ENCODE data around the gene TNS4.

Gene TNS4

DNA sequence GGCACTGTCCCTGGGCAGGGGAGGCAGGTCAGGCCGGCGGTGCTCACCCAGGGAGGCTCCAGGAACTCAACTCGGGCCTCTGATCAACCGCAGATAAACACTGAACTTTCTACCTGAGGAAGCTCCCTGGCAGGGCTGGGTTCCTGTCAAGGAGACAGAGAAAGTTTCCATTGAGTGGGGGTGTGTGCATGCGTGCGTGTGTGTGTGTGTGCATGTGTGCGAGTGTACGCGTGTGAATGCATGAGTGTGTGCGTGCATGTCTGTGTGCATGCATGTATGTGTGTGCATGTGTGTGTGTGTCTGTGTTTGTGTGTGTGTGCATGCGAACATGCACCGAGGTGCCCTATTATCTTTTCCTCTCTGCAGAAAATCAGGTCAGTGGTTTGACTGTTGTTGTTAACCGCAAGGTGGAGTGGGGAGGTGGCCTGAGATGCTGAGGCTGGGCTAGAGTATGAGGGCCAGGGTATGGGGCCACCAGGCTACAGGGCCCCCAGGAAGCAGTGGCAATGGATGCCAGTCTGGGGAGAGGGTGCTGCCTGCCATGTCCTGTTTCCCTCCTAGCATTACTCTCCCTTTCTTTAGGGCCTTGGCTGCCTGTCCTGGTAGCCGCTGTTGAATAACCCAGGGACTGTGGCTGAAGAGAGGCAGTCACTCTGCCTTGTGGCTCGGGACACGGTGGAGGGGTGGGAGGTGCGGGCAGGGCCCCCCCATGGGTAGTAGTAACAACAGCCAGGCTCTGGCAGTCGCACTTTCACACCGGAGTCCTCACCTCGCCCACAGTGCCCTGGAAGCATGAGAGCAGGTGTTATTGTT is 39.8 kb upstream of the TNS4 start:
- Histone ChIP-seq H3K27me3 (replicated peaks; ENCODE audit: control insufficient read depth, insufficient read depth, low read length) (no peaks in the 10 kb centered on the region), H3K4me3 (replicated peaks; ENCODE audit: low read depth, low read length) (no peak overlapping the region), H3K36me3 (ENCODE audit: control insufficient read depth, insufficient read depth, low read length) (no peaks in the 10 kb centered on the region)
- no peak for DNase-seq (ENCODE audit: extremely low read depth, insufficient read length)
- TF ChIP-seq, protein P1, sequence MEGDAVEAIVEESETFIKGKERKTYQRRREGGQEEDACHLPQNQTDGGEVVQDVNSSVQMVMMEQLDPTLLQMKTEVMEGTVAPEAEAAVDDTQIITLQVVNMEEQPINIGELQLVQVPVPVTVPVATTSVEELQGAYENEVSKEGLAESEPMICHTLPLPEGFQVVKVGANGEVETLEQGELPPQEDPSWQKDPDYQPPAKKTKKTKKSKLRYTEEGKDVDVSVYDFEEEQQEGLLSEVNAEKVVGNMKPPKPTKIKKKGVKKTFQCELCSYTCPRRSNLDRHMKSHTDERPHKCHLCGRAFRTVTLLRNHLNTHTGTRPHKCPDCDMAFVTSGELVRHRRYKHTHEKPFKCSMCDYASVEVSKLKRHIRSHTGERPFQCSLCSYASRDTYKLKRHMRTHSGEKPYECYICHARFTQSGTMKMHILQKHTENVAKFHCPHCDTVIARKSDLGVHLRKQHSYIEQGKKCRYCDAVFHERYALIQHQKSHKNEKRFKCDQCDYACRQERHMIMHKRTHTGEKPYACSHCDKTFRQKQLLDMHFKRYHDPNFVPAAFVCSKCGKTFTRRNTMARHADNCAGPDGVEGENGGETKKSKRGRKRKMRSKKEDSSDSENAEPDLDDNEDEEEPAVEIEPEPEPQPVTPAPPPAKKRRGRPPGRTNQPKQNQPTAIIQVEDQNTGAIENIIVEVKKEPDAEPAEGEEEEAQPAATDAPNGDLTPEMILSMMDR (IDR thresholded peaks at IDR 0.05; ENCODE audit: insufficient read depth, low read length, poor library complexity, severe bottlenecking) = no peak

DNA sequence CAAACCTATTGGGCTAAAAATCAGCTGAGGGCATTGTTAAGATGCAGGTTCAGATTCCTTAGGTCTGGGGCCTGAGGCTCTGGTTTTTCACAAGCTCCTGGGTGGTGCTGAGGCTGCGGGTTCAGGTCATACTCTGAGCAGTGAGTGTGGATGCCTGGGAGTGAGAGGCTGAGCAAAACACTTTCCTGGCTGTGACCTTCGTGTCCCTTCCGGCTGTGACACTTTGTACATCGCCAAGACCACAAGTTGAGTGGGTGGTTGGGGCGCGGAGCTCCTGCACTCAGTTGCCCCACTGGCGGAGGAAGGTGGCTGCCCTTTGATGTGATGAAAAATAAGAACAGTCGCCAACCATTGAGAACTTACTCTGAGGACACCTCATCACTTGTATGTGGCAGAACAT is 39.0 kb upstream of the TNS4 start:
- H3K4me3 ChIP-seq (replicated peaks; ENCODE audit: low read depth, low read length) = no peak overlapping the region
- no peak for DNase-seq (ENCODE audit: extremely low read depth, insufficient read length)
- H3K36me3 ChIP-seq (ENCODE audit: control insufficient read depth, insufficient read depth, low read length) = no peaks in the 10 kb centered on the region
- TF ChIP-seq, protein P1 (IDR thresholded peaks at IDR 0.05; ENCODE audit: insufficient read depth, low read length, poor library complexity, severe bottlenecking) = no peak
- H3K27me3 ChIP-seq (replicated peaks; ENCODE audit: control insufficient read depth, insufficient read depth, low read length) = no peaks in the 10 kb centered on the region

DNA sequence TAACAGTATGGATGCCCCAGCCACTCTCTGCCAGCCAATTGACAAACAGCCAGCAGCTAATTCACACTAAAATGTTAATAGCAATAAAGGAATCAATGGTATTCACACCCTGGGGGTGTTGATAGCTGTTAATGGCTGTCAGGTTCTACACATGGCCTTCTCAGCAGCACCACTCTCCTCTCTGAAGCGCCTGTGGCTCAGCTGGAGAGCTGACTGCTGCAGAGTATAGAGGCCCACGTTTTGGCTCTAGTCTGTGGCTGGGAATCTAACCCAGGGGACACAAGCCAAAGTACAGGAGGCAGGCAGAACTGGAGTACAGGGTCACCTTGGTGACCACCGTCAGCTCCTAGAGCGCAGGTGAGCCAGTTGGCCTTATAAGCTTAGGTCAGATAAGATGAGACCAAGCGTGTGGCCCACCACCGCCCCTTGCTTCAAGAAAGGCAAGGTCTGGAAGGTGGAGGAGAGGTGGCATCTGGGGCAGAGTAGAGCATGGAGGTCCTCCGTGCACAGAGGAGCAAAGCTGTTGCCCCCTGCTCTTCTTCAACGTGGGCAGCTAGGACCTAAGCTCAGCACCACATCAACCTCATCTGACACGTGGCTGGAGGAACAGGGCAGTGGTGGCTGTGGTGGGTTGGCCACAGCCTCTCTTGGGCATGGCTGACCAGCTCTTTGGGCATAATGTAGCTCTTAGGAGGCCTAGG is 38.4 kb upstream of the TNS4 start:
- no peak overlapping the region for H3K4me3 ChIP-seq (replicated peaks; ENCODE audit: low read depth, low read length)
- H3K36me3 ChIP-seq (ENCODE audit: control insufficient read depth, insufficient read depth, low read length) = no peaks in the 10 kb centered on the region
- no peak for DNase-seq (ENCODE audit: extremely low read depth, insufficient read length)
- no peaks in the 10 kb centered on the region for H3K27me3 ChIP-seq (replicated peaks; ENCODE audit: control insufficient read depth, insufficient read depth, low read length)
- TF ChIP-seq, protein P1 (IDR thresholded peaks at IDR 0.05; ENCODE audit: insufficient read depth, low read length, poor library complexity, severe bottlenecking) = no peak

DNA sequence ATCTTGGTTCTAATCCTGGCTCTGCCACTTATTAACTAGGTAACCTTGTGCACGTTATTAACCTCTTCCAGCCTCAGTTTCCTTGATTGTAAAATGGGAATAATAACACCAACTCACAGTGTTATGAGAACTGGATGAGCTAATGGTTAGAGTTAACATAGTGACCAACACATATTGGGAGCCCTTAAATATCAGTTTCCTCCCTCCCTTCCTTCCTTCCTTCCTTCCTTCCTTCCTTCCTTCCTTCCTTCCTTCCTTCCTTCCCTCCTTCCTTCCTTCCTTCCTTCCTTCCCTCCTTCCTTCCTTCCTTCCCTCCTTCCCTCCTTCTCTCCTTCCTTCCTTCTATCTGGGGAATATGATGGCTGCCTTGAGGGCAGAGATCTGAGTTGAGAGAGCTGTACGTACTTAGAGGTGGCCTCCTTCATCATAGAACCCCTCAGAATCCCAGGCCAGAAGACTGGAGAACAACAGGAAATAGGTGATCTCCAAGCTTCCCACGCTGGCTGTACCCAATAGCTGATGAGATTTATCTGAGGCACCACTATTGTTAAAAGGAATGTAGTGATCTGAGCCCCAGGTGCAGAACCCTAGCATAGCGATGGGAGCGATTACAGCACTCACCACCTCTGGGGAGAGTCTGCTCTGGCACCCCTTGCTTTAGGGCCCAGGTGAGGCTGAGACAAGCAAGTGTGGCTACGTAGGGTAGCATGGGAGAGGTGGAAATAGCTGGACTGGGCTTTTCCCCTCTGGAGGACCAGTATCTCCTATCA is 37.7 kb upstream of the TNS4 start:
- no peak for DNase-seq (ENCODE audit: extremely low read depth, insufficient read length)
- Histone ChIP-seq H3K36me3 (ENCODE audit: control insufficient read depth, insufficient read depth, low read length) (no peaks in the 10 kb centered on the region), H3K27me3 (replicated peaks; ENCODE audit: control insufficient read depth, insufficient read depth, low read length) (no peaks in the 10 kb centered on the region), H3K4me3 (replicated peaks; ENCODE audit: low read depth, low read length) (no peak overlapping the region)
- TF ChIP-seq, protein P1 (IDR thresholded peaks at IDR 0.05; ENCODE audit: insufficient read depth, low read length, poor library complexity, severe bottlenecking) = no peak

DNA sequence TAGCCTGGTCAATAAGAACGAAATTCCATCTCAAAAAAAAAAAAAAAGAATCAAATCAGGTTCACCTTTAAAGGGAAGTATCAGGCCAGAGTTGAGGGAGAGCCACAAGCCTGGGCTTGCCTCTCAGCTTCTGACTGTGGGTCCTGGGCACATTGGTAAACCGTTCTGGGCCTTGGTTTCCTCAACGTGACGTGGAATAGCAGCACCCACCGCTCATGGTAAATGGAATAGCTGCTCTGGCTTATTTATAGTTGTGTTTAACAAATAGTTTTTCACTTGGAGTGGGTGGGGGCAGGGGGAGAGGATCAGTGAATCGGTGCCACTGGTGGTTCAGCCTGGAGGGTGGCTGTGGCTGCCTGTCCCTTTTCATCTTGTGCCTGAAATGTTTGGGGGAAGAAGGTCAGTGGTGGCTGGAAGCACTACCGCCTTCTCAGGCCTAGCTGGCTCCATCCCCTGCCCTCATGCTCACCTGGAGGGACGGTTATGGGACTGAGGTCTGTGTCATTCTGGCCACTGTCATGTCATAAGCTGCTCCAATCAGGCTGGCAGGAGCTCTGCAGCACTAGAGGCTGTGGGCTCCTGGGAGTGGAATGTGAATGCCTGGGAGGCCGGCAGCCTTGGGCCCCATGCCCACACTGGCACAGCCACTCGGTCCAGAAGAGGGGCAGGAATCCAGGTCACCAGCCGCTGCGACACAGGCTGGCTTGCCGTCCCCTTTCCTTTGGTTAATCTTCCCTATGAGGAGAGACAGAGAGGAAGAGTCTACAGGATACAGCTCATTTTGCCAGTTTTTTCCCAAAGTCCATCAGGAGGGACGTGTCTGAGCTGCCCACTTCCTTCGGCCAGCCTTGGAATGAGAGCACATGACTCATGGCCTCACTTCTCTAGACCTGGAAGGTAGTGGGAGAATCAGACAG is 36.9 kb upstream of the TNS4 start:
- DNase-seq (ENCODE audit: extremely low read depth, insufficient read length) = no peak
- TF ChIP-seq, protein P1 (IDR thresholded peaks at IDR 0.05; ENCODE audit: insufficient read depth, low read length, poor library complexity, severe bottlenecking) = no peak
- Histone ChIP-seq H3K4me3 (replicated peaks; ENCODE audit: low read depth, low read length) (no peak overlapping the region), H3K36me3 (ENCODE audit: control insufficient read depth, insufficient read depth, low read length) (no peaks in the 10 kb centered on the region), H3K27me3 (replicated peaks; ENCODE audit: control insufficient read depth, insufficient read depth, low read length) (no peaks in the 10 kb centered on the region)

Data from GM06990 (cell line).